Motor neuron (in vitro differentiated cells): ENCODE measurements around the gene CNTNAP5. TPM values are rescaled to one million over a fixed set of nuclear protein-coding genes. Genes with fewer than 3 reads are reported as not detected.

Experiments
- ATAC-seq, 8 experiments: fragments of 200-7000 bp; cut with Tn5 transposase; replicated peaks in 6 of 8; 2 replicates each; pipeline ENCODE4 v1.8.0; 2021; ENCODE audit warnings: mild to moderate bottlenecking in 8 of 8, moderate library complexity in 8 of 8
- H3K27ac ChIP-seq, 2 donors: fragments of 250-450 bp; sonication (Bioruptor Pico); 2 replicates each; pipeline ENCODE4 v1.9.0; 2021; ENCODE audit warnings: antibody characterized with exemption in 2 of 2, mild to moderate bottlenecking in 2 of 2, moderate library complexity in 1 of 2
- H3K4me1 ChIP-seq, 2 donors: fragments of 250-450 bp; sonication (Bioruptor Pico); replicated peaks in 1 of 2; 2 replicates each; pipeline ENCODE4 v1.6.1; 2021; ENCODE audit warnings: antibody characterized with exemption in 2 of 2, mild to moderate bottlenecking in 2 of 2, moderate library complexity in 1 of 2
- H3K4me3 ChIP-seq, 5 donors: fragments of 250-450 bp; sonication (Bioruptor Pico); 2 replicates each; pipeline ENCODE4 v1.9.0; 2021; ENCODE audit warnings: antibody characterized with exemption in 5 of 5, mild to moderate bottlenecking in 5 of 5, moderate library complexity in 4 of 5
- WGBS, 10 experiments: fragments of 450-650 bp; shearing (Covaris generic); methylation state at CpG; one replicate each; pipeline ENCODE4 v1.0.0; 2022; 5-methylcytosine and 5-hydroxymethylcytosine counted together
- in situ Hi-C, 9 experiments: fragments of 400-800 bp; cut with MboI; loops; one replicate each; pipeline ENCODE4 v1.15.0; 2021; ENCODE audit warnings: low sequenced_read_pairs in 9 of 9, low pct_unique_long_range_greater_than_20kb in 2 of 9; ENCODE audit not compliant: unreplicated experiment in 9 of 9
- total RNA-seq, 8 experiments: library from RNA; unstranded; fragments of 300-600 nt; gene quantifications; 2 replicates each; pipeline versions ENCODE4 v1.2.3 to v1.2.4, GENCODE V29; 2022

Gene CNTNAP5
- total RNA-seq, 8 experiments from 2014 or later: 0.28 to 12.6 (median 8.7) TPM; not detected in 2

- in situ Hi-C loops: no loop called here
- 22 to 100% (median 89%) methylated on average over 2 to 3 of the region's 3 CpGs; no CpG with 5 or more reads in 1 of the 10 experiments for WGBS, 10 experiments
- H3K4me1 ChIP-seq: peaks cover 0 to 4% of the 10 kb centered on the region in 2 donors
- no peak overlapping the region for H3K27ac ChIP-seq
- ATAC-seq: no peak
- H3K4me3 ChIP-seq: no peak overlapping the region
These were observed 510.7 kb downstream of the CNTNAP5 start for GRCh38 chr2:124535816-124536215.

GRCh38 chr2:124536591-124536990 is 511.5 kb downstream of the CNTNAP5 start:
- ATAC-seq: no peak
- 7 to 90% (median 27%) methylated on average over 2 to 5 of the region's 5 CpGs; no CpG with 5 or more reads in 4 of the 10 experiments for WGBS, 10 experiments
- in situ Hi-C loops: no loop called here

GRCh38 chr2:124538549-124538948 is 513.5 kb downstream of the CNTNAP5 start:
- Histone ChIP-seq H3K27ac (no peak overlapping the region), H3K4me1 (peaks cover 2 to 4% of the 10 kb centered on the region in 2 donors), H3K4me3 (no peak overlapping the region)
- 31 to 100% (median 88%) methylated on average over 1 to 2 of the region's 2 CpGs for WGBS, 10 experiments
- ATAC-seq: no peak
- in situ Hi-C loops: no loop called here

More at GRCh38 chr2:124536591-124536990, 511.5 kb downstream of the CNTNAP5 start:
- Histone ChIP-seq H3K4me3 (no peak overlapping the region), H3K27ac (no peak overlapping the region), H3K4me1 (peaks cover 0 to 4% of the 10 kb centered on the region in 2 donors)

- H3K27ac ChIP-seq: no peak overlapping the region
- in situ Hi-C loops: no loop called here
- ATAC-seq: no peak
- peaks cover 2 to 4% of the 10 kb centered on the region in 2 donors for H3K4me1 ChIP-seq
- WGBS, 10 experiments: 0 to 67% (median 25%) methylated on average over 1 to 3 of the region's 3 CpGs; no CpG with 5 or more reads in 6 of the 10 experiments
- no peak overlapping the region for H3K4me3 ChIP-seq
These were observed 515.7 kb downstream of the CNTNAP5 start for GRCh38 chr2:124540805-124541204.

- in situ Hi-C loops: no loop called here
- ATAC-seq: peak in 4 of 8 experiments; percentile 13 to 39 (median 32)
- Histone ChIP-seq H3K27ac (no peak overlapping the region), H3K4me3 (no peak overlapping the region), H3K4me1 (peaks cover 2 to 4% of the 10 kb centered on the region in 2 donors)
- 15 to 89% (median 79%) methylated on average over 2 to 10 of the region's 10 CpGs for WGBS, 10 experiments
These were observed 518.0 kb downstream of the CNTNAP5 start for GRCh38 chr2:124542932-124543640.

- in situ Hi-C loops: no loop called here
- H3K27ac ChIP-seq: no peak overlapping the region
- peaks cover 0 to 2% of the 10 kb centered on the region in 2 donors for H3K4me1 ChIP-seq
- 0 to 100% (median 19%) methylated on average over 1 to 3 of the region's 3 CpGs; no CpG with 5 or more reads in 3 of the 10 experiments for WGBS, 10 experiments
- no peak for ATAC-seq
- no peak overlapping the region for H3K4me3 ChIP-seq
These were observed 522.6 kb downstream of the CNTNAP5 start for GRCh38 chr2:124547700-124548099.

GRCh38 chr2:124558277-124558905 is 533.3 kb downstream of the CNTNAP5 start:
- no peak overlapping the region for H3K27ac ChIP-seq
- no peak overlapping the region for H3K4me3 ChIP-seq
- WGBS, 10 experiments: 0 to 96% (median 79%) methylated on average over 1 to 6 of the region's 6 CpGs; no CpG with 5 or more reads in 1 of the 10 experiments
- no peaks in the 10 kb centered on the region for H3K4me1 ChIP-seq
- ATAC-seq: no peak
- in situ Hi-C loops: no loop called here

- ATAC-seq: no peak
- H3K4me3 ChIP-seq: no peak overlapping the region
- H3K27ac ChIP-seq: no peak overlapping the region
- no peaks in the 10 kb centered on the region for H3K4me1 ChIP-seq
- in situ Hi-C loops: no loop called here
- 0 to 100% (median 33%) methylated on average over 1 to 2 of the region's 2 CpGs for WGBS, 10 experiments
These were observed 534.1 kb downstream of the CNTNAP5 start for GRCh38 chr2:124559236-124559635.

GRCh38 chr2:124560592-124561112 is 535.6 kb downstream of the CNTNAP5 start:
- WGBS, 10 experiments: 3 to 100% (median 29%) methylated on average over 1 to 4 of the region's 4 CpGs; no CpG with 5 or more reads in 2 of the 10 experiments
- Histone ChIP-seq H3K4me1 (no peaks in the 10 kb centered on the region), H3K27ac (no peak overlapping the region), H3K4me3 (no peak overlapping the region)
- no peak for ATAC-seq
- in situ Hi-C loops: no loop called here

GRCh38 chr2:124561486-124561885 is 536.4 kb downstream of the CNTNAP5 start:
- in situ Hi-C loops: no loop called here
- Histone ChIP-seq H3K4me3 (no peak overlapping the region), H3K27ac (no peak overlapping the region), H3K4me1 (no peaks in the 10 kb centered on the region)
- ATAC-seq: no peak
- WGBS, 10 experiments: 0 to 100% (median 70%) methylated on average over 1 to 2 of the region's 2 CpGs; no CpG with 5 or more reads in 3 of the 10 experiments

GRCh38 chr2:124563426-124563825 is 538.3 kb downstream of the CNTNAP5 start:
- in situ Hi-C loops: no loop called here
- no peak overlapping the region for H3K27ac ChIP-seq
- no peak overlapping the region for H3K4me3 ChIP-seq
- no peak for ATAC-seq
- H3K4me1 ChIP-seq: no peaks in the 10 kb centered on the region

- in situ Hi-C loops: no loop called here
- Histone ChIP-seq H3K27ac (no peak overlapping the region), H3K4me1 (no peaks in the 10 kb centered on the region), H3K4me3 (no peak overlapping the region)
- no peak for ATAC-seq
These were observed 541.5 kb downstream of the CNTNAP5 start for GRCh38 chr2:124566518-124566970.

GRCh38 chr2:124570872-124571271 is 545.8 kb downstream of the CNTNAP5 start:
- in situ Hi-C loops: no loop called here
- H3K4me3 ChIP-seq: no peak overlapping the region
- no peak overlapping the region for H3K27ac ChIP-seq
- no peaks in the 10 kb centered on the region for H3K4me1 ChIP-seq
- no peak for ATAC-seq
